ENCODE results near the gene GCN1.

Gene GCN1

DNA sequence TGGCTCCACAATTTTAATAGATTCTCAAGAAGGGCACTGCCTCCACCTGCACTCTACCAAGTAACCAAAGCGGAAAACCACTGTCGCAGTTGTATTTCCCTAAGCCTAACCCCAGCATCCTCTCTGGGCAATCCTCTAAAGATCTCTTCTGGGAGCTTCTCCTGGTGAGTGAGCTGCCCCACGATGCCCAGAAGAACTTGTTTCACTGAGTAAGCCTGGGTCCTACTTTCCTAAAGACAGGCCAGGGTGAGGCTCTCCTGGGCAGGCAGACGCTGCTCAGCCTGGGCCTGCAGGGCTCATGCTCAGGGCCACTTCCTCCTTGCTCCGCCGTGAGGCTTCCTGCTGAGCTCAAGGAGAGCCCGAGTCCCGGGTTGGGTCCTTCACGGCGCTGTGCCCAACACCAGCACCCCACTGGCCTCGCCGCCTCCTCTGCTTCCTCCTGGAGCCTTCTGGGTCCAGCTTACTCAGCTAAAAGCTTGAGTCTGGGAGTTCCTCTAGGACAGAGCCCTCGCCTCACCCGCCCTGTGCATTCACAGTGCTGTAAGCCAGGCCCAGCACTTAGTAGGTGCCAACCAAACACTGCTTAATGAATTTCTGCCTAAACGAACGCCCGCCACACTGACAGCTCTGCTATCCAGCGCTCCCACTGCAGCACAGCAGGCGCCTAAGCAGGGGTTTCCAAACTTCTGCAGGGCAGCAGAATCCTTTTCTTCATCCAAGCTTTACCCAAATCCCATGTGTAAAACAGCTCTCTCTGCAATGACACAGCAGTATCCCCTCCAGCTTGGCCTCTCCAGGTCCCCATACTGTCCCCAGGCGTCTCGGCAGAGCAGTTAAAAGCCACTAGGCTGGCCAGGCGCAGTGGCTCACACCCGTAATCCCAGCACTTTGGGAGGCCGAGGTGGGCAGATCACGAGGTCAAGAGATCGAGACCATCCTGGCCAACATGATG lies 83.7 kb downstream of the GCN1 start:
- DNase-seq = peak; percentile 58 to 70

DNA sequence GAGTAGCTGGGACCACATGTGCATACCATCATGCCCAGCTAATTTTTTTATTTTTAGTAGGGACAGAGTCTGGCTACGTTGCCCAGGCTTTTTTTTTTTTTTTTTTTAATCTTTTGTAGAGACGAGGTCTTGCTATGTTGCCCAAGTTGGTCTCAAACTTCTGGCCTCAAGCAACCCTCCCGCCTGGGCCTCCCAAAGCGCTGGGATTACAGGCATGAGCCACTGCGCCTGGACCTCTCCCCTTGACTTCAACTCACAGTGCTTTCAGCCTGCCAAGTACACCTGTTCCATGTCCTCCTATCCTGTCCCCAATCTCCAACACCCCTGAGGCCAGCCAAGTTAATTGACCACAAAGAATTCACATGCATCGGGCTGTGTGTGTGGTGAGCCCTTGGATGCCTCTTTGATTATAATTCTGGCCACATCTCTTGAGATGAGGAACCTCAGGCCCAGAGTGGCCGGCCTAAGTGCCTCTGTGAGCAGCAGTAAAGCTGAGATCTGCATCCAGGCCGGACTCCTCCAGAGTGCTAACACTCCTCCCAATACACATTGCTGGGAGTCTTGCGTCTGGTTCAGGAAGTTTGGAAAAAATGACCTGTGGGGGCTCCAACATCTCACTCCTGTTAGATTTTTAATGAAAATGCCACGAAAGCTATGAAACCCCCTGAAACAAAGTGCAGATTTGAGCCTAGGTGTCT lies 84.8 kb downstream of the GCN1 start:
- no peak for DNase-seq

- DNase-seq = no peak
Measured at GRCh38 chr12:120106151-120106550, 88.4 kb downstream of the GCN1 start.

DNA sequence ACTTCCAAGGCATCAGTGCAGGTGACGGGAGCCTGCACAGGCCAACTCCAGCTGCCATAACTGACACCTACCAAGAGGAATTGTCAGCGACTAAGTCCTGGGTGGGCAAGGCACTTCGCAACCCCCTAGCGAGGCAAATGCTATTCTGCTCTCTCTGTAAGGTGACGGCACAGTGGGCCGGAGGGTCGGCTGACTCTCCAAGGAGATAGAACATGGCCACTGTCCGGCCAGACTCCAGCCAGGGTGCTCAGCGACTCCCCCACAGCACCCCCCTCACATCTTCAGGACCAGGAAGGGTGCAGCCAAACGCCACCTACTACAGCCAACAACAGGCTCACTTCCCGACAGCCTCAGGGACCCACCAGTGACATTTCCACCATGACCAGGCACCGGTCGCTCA lies 91.1 kb downstream of the GCN1 start:
- DNase-seq = no peak

GRCh38 chr12:120103044-120103338 lies 91.5 kb downstream of the GCN1 start:
- no peak for DNase-seq

DNA sequence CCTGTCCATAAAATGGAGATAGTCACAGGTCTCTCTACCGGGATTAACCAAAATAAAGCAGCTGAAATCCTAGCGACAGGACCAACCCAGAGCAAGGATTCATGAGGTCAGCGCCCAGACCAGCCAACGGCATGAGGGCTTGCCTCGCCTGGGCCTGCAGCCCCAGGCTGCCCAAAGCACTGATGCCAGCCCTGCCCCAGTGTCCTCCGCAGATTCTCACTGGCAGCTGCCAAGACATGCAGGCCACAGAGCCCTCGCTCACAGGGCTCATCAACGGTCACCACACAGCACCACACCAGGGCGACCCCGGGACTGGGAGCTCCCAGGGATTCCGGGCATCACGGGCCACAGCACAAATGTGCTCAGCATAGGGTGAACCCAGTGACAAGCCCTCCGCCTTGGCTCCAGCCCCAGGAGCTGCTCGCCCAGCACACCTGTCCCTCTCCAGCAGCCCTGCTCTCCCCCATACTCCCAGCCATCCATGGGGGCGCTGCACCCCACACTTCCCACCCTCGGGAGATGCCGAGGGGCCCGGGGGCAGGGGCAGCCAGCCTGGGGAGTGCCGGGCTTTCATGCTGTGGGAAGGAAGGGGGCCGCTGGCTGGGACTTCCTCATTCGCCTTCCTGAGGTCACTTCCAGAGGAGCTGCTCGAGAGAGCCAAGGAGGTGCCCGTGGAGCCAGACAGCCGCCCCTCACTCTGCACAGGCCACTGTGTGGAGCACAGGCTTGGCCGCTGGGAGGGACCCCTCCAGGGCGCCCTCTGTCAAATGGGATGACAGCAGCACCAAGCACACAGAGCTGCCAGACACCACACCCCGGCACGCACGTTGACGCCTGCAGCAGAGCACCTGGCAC lies 92.1 kb downstream of the GCN1 start:
- no peak for DNase-seq

DNA sequence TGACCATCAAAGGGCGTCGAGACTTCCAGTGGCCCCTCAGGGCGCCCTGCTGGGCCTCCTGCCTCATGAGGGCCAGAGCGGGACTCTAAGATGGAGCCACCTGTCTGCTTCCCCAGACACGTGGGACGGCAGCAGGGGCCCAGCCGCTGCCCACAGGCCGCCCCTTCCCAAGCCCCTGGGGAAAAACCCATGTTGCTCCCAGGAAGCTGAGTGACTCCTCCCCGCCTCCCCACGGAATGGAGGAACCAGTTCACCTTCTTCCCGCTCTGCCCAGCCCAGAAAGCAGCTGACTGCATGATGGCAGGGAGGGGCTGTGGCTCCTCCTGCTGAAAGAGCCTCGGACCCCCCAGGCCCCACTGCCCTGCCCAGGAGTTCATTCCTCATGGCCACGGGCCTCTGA lies 92.9 kb downstream of the GCN1 start:
- no peak for DNase-seq

DNA sequence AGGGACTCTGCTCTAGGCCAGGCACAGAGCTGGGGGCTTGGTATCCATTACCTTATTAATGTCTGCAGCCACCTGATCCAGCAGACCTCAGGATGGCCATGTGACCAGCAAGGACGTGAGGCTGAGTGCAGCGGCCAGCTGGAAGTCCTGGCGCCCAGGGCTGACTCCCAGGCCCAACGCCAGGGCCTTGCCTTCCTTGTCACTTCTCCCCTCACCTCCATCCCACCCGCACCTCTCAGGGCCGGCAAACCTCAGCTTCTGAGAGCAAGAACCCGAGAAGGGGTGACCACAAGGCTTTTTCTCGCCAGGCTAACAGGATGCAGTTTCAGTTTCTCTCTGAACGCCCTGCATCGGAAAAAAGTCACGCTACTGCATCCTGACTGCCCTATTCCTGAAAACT lies 93.3 kb downstream of the GCN1 start:
- DNase-seq = peak in 1 of 2 donors; percentile 28

- DNase-seq = no peak
Measured at GRCh38 chr12:120100630-120101029, 93.9 kb downstream of the GCN1 start.

DNA sequence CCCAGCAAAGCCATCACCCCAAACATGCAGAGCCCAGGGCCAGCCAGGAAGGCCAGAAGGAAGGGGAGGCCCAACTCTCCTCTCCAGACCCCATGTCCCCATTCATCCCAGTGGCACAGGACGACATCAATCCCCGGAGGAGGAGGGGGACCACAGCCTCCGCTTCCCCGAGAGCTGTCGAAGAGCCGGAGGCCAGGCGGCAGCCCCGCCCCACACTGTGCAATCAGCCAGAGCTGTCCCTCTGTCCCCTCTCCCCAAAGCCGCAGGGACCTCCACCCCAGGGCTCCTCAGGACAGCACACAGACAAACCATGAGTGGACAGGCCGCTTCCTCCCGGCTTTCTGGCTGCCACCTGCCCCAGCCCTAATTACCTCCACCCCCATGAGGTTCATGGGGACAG lies 94.8 kb downstream of the GCN1 start:
- no peak for DNase-seq

- no peak for DNase-seq
Measured at GRCh38 chr12:120098756-120099470, 95.6 kb downstream of the GCN1 start.

- no peak for DNase-seq
Measured at GRCh38 chr12:120096671-120097202, 97.8 kb downstream of the GCN1 start.

DNA sequence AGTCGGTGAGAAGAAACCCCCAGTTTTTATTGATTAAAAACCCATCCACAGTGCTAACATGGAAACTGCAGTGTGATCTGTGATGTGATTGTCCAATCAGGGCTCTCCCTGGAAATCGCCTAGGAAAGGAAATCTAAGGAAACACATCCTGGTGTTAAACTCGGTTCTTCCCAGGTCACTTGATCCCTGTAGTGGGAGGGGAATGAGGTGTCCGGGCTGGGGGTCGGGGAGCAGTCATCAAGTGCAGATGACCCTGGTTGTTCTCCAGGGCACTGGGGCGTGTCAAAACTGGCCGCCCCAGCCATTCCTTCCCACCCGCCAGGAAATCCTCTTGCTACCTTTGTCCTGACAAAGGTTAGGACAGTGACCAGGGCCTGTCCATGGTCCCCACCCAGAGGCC lies 98.8 kb downstream of the GCN1 start:
- DNase-seq = no peak

DNA sequence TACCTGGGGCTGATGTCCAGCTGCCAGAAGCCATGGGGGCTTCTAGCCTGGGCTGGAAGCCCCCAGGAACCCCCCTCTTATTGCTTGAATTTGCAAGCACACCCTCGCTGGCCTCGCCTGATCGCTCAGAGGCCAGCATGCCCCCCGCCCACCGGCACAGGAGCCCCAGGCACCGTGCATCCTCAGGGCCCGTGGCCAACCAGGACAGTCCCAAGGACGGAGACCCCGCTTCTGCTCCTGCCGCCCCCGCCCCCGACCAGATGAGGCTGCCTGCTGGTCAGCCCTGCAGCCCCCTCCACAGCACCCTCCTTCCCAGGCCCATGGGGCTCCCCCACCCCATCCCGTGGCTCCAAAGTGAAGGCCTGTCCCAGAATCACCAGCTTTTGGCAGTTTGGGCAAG lies 99.2 kb downstream of the GCN1 start:
- DNase-seq = no peak

DNA sequence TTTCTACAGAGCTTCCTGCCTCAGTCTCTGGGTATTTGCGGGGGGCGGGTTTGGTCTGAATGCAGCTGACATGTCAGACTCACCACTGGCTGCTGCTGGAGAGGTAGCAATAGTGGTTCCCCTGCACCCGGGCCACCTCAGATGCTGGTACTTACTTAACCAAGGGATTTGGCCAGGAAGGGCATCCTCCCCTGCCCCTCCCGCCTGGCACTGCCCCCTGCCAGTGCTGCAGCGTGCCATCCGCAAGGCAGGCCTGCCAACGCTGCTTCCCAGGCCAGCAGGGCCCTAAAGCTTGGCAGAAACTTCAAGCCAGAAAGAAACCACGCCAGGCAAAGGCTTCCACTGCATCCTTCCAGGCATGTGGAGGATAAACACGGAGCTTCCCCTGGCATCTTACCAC lies 100.0 kb downstream of the GCN1 start:
- no peak for DNase-seq

GRCh38 chr12:120093592-120094355 lies 100.7 kb downstream of the GCN1 start:
- DNase-seq = no peak

- DNase-seq = no peak
Measured at GRCh38 chr12:120093336-120093591, 101.3 kb downstream of the GCN1 start.

GRCh38 chr12:120092551-120093335 lies 101.8 kb downstream of the GCN1 start:
- no peak for DNase-seq

DNA sequence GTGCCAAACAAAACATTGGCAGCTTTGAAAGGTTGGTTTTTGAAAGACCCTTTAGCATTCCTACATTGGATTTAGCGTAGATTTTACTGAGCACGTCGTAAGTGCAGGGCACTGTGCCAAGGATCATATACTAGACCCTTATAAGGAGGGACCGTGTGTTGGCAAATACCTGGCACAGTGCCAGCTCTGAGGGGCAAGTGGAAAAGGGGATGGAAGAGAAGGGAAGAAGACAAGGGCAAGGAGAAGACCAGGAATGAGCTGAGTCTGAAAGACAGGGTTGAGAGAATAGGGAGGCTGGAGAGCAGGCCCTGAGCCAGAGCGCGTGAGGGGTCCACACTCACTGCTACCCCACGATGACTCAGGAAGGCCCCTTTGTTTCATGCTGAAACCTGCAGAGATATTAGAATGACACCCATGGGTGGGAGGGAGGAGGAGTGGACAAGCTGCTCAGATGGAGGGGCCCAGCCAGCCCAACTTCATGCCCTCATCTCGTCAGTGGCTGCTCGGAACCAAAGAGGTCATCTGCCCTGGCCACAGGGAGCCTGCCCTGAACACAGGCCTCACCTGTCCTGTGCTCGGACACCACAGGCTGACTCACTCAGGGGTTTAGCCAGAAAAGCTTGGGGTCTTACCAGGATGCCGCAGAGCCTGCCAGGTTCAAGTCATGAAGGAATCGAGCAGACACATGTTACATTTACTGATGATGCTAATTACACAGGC lies 103.0 kb downstream of the GCN1 start:
- DNase-seq = no peak

DNA sequence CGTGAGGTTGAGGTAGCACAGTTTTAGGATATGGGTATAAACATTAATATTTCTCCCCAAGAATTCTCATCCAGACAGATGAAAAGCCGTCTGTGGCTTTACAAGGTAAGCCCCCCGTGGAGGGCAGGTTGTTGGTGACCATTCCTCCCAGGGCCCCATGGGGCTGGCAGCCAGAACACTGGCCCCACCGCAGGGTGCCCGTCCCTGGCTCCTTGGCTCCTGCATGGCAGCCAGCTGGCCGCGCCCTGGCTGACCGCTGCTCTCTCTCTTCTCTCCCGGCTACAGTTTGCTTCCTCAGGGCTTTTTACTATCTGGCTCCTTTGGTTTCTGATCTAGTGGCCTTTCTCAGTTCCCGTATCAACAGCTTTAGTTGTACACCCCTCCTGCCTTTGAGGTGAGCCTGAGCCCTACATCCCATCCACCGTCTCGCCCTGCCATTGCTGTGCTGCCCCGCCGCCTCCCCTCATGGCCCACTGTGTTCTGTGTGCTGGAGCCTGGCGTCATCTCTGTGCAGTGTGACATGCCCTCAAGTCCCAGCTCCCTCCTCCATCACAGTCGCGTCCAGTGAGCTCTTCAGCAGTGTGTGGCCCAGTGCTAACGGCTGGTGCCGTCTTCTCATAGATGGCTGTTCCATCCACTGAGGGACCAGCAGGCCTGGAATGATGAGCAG lies 103.8 kb downstream of the GCN1 start:
- no peak for DNase-seq
